Osteocyte (in vitro differentiated cells): ENCODE measurements around the gene PROC. TPM values are rescaled to one million over a fixed set of nuclear protein-coding genes. Genes with fewer than 3 reads are reported as not detected.

ENCODE experiments used
- DNase-seq: peaks from one replicate; pipeline ENCODE4 v3.0.0; 2021; ENCODE audit warnings: mixed read lengths; ENCODE audit not compliant: unreplicated experiment; ENCODE audit errors: extremely low spot score
- H3K27ac Mint-ChIP-seq: one replicate; pipeline ENCODE4 v1.8.0; 2021; ENCODE audit warnings: mild to moderate bottlenecking, mixed read lengths; ENCODE audit not compliant: unreplicated experiment
- H3K27me3 Mint-ChIP-seq: one replicate; pipeline ENCODE4 v1.8.0; 2021; ENCODE audit warnings: mixed read lengths; ENCODE audit not compliant: unreplicated experiment
- H3K36me3 Mint-ChIP-seq: one replicate; pipeline ENCODE4 v1.8.0; 2021; ENCODE audit warnings: mixed read lengths; ENCODE audit not compliant: unreplicated experiment
- H3K4me1 Mint-ChIP-seq: one replicate; pipeline ENCODE4 v1.8.0; 2021; ENCODE audit warnings: mixed read lengths; ENCODE audit not compliant: unreplicated experiment
- H3K4me3 Mint-ChIP-seq: one replicate; pipeline ENCODE4 v1.8.0; 2021; ENCODE audit warnings: mild to moderate bottlenecking, moderate library complexity, mixed read lengths; ENCODE audit not compliant: unreplicated experiment
- H3K9me3 Mint-ChIP-seq: one replicate; pipeline ENCODE4 v1.8.0; 2021; ENCODE audit warnings: mixed read lengths; ENCODE audit not compliant: unreplicated experiment
- total RNA-seq: library from RNA; stranded (reverse); gene quantifications from 2 replicates; pipeline ENCODE4 v1.2.1, GENCODE V29; 2021
- TF ChIP-seq, protein P1 (sequence below): fragments of 200-600 bp; sonication (generic); IDR thresholded peaks from 2 replicates; pipeline ENCODE4 v1.5.0; 2021; ENCODE audit warnings: antibody characterized with exemption, mild to moderate bottlenecking, moderate library complexity

The PROC gene
- total RNA-seq, 1 donor from 2014 or later, result 1.6 TPM

- Mint-ChIP-seq H3K36me3 (no peaks in the 10 kb centered on the region), H3K4me1 (peaks cover 77% of the 10 kb centered on the region), H3K9me3 (peaks cover 13% of the 10 kb centered on the region), H3K27me3 (no peaks in the 10 kb centered on the region), H3K27ac (peak overlapping the region; percentile 90), H3K4me3 (no peak overlapping the region)
- TF ChIP-seq, protein P1, sequence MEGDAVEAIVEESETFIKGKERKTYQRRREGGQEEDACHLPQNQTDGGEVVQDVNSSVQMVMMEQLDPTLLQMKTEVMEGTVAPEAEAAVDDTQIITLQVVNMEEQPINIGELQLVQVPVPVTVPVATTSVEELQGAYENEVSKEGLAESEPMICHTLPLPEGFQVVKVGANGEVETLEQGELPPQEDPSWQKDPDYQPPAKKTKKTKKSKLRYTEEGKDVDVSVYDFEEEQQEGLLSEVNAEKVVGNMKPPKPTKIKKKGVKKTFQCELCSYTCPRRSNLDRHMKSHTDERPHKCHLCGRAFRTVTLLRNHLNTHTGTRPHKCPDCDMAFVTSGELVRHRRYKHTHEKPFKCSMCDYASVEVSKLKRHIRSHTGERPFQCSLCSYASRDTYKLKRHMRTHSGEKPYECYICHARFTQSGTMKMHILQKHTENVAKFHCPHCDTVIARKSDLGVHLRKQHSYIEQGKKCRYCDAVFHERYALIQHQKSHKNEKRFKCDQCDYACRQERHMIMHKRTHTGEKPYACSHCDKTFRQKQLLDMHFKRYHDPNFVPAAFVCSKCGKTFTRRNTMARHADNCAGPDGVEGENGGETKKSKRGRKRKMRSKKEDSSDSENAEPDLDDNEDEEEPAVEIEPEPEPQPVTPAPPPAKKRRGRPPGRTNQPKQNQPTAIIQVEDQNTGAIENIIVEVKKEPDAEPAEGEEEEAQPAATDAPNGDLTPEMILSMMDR, result no peak
- DNase-seq, result no peak
Observed at GRCh38 chr2:127414638-127415592, 3.3 kb upstream of the PROC start.

DNA sequence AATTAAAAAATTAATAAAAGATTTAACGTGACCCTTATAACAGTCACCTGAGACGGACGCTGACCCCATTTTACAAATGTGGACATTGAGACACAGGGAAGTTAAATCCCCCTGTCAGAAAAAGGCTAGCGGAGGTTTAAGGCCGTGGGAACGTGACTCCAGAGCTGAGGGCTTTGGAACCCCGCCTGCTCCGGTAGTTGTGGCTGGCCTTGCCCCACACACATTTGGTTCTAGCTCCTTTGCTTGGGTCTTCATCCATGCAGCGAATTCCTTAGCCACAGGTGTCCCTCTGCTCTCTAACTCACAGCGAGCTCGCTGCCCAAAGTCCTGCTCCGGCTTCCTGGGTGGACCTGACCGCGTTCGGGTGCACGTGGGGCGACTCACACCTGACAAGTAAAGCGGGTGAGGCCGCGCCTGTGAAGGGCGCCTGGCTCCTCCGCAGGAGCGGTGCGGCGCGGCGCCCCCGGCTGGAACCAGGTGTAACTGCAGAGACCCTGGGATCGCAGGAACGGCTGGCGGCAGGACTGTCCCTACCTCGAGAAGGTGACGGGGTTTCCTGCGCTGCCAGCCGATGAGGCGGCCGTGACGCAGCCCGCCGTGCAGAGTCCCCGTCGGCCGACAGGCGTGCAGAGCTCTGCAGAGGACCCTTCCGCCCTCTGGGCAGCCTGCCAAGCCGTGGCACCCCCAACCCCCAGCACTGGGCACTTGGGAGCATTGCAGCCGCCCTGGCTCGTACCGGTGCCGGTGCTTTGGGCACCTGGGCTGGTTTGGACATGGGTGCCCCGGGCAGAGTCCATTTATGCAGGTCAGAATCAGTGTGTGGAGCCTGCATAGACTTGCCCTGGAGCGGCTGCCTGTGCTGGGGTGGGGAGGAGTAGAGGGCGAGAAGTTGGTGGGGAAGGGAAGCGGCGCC is 2.4 kb upstream of the PROC start:
- TF ChIP-seq, protein P1, result peak; percentile 37
- H3K27me3 Mint-ChIP-seq, result no peaks in the 10 kb centered on the region
- peaks cover 68% of the 10 kb centered on the region for H3K4me1 Mint-ChIP-seq
- DNase-seq, result no peak
- no peak overlapping the region for H3K27ac Mint-ChIP-seq
- H3K9me3 Mint-ChIP-seq, result peaks cover 13% of the 10 kb centered on the region
- H3K36me3 Mint-ChIP-seq, result no peaks in the 10 kb centered on the region
- no peak overlapping the region for H3K4me3 Mint-ChIP-seq

- DNase-seq, result no peak
- H3K36me3 Mint-ChIP-seq, result no peaks in the 10 kb centered on the region
- H3K9me3 Mint-ChIP-seq, result peaks cover 13% of the 10 kb centered on the region
- peak overlapping the region; percentile 14 for H3K4me3 Mint-ChIP-seq
- peaks cover 61% of the 10 kb centered on the region for H3K4me1 Mint-ChIP-seq
- H3K27ac Mint-ChIP-seq, result no peak overlapping the region
- TF ChIP-seq, protein P1, result no peak
- no peaks in the 10 kb centered on the region for H3K27me3 Mint-ChIP-seq
Observed at GRCh38 chr2:127416506-127417001, 1.7 kb upstream of the PROC start.

GRCh38 chr2:127417406-127417805 is 821 bp upstream of the PROC start:
- Mint-ChIP-seq H3K27me3 (peaks cover 6% of the 10 kb centered on the region), H3K9me3 (peaks cover 12% of the 10 kb centered on the region), H3K27ac (no peak overlapping the region), H3K36me3 (no peaks in the 10 kb centered on the region), H3K4me3 (no peak overlapping the region), H3K4me1 (peaks cover 53% of the 10 kb centered on the region)
- DNase-seq, result no peak
- TF ChIP-seq, protein P1, result no peak
